Heart right ventricle (tissue), 16 donors: ENCODE measurements around the gene MYZAP. TPM values are rescaled to one million over a fixed set of nuclear protein-coding genes. Genes with fewer than 3 reads are reported as not detected.

ENCODE experiments used
- ATAC-seq, 8 donors: fragments of 200-7000 bp; cut with Tn5 transposase; one replicate each; pipeline ENCODE4 v1.9.1; 2020; ENCODE audit warnings: mild to moderate bottlenecking in 8 of 8, moderate library complexity in 8 of 8, moderate number of reproducible peaks in 1 of 8
- DNase-seq, 2 donors: peaks; one replicate each; pipeline ENCODE4 v3.0.0-alpha.2; 2020
- H3K27ac ChIP-seq, 10 donors: fragments of 200-600 bp; sonication (generic) in 2 of 10; one replicate each; pipeline versions ENCODE4 v1.5.0 to v1.8.0; 2020 to 2022; ENCODE audit warnings: mild to moderate bottlenecking in 3 of 10
- H3K27me3 ChIP-seq, 7 donors: fragments of 200-600 bp; one replicate each; pipeline ENCODE4 v1.8.0; 2021 to 2022; ENCODE audit warnings: mild to moderate bottlenecking in 2 of 7
- H3K36me3 ChIP-seq, 9 donors: fragments of 200-600 bp; sonication (generic) in 1 of 9; one replicate each; pipeline versions ENCODE4 v1.5.0 to v1.8.0; 2020 to 2022; ENCODE audit warnings: mild to moderate bottlenecking in 2 of 9
- H3K4me1 ChIP-seq, 9 donors: fragments of 200-600 bp; sonication (generic) in 1 of 9; one replicate each; pipeline versions ENCODE4 v1.5.0 to v1.8.0; 2020 to 2022; ENCODE audit warnings: mild to moderate bottlenecking in 4 of 9
- H3K4me3 ChIP-seq, 10 donors: fragments of 200-600 bp; sonication (generic) in 2 of 10; one replicate each; pipeline versions ENCODE4 v1.5.0 to v1.8.0; 2020 to 2022; ENCODE audit warnings: mild to moderate bottlenecking in 7 of 10, moderate library complexity in 2 of 10
- H3K9me3 ChIP-seq, 11 donors: fragments of 200-600 bp in 10 of 11; sonication (generic) in 2 of 11; one replicate each; pipeline versions ENCODE4 v1.5.0 to v1.8.0; 2013 to 2022; ENCODE audit warnings: mild to moderate bottlenecking in 2 of 11, control low read depth in 1 of 11, moderate library complexity in 1 of 11
- WGBS, 2 donors: extraction: QIAGEN DNeasy Blood & Tissue Kit; methylation state at CpG; one replicate each; pipeline ENCODE4 v1.1.7; 2013; ENCODE audit warnings: inconsistent platforms in 1 of 2; 5-methylcytosine and 5-hydroxymethylcytosine counted together
- intact Hi-C, 10 donors: fragments of 100-400 bp; cut with DNase I; formaldehyde crosslinking; loops; one replicate each; pipeline versions ENCODE4 v1.11.1 to v1.14.2; 2022
- polyA plus RNA-seq, 2 donors: library from polyadenylated mRNA; stranded (reverse); fragments of 200-250 nt; gene quantifications; one replicate each; pipeline ENCODE4 v1.2.3, GENCODE V29; 2013
- total RNA-seq, 10 donors: library from RNA; stranded (reverse); fragmentation: NEBNext Ultra II Directional in 3 of 10; extraction: Animal tissue kit (Norgen Biotek cat#: 25700) in 3 of 10; gene quantifications; one replicate each; pipeline versions ENCODE4 v1.2.1 to v1.2.4, GENCODE V29; 2021 to 2023
- TF ChIP-seq, protein P1 (sequence below), 9 donors: fragments of 200-600 bp; sonication (generic) in 2 of 9; IDR thresholded peaks; one replicate each; pipeline versions ENCODE4 v1.5.0 to v1.8.0; 2021 to 2022; ENCODE audit warnings: antibody characterized with exemption in 9 of 9, mild to moderate bottlenecking in 5 of 9, moderate library complexity in 1 of 9
- donor health status: Arrhythmogenic right ventricular cardiomyopathy.
- donor health status: ischemic (EF 13 %, LVEDD 7.1; RV severe dilation, severe dysfunction).
- donor health status: healthy with polysubstance abuse.
- donor health status: DM: no; HTN: yes; CAD: no.
- donor health status: DM: no; HTN: no; CAD: no.
- donor health status: ischemic (EF 25% LVEDD 6.9; RV normal size, moderate dysfunction).
- donor health status: ischemic (EF 25% LVEDD 5.7; RV mildly dilated, moderate dysfunction).
- donor health status: healthy.
- donor health status: DM: yes; HTN: yes; CAD: no.
- donor health status: Ischemic cardiomyopathy.
- donor health status: ischemic (EF 35%, LVEDD 5.7; RV mildly dilated, moderate dysfunction).
- donor health status: nonischemic (EF 11% LVEDD 7.7; RV severe dilation, severe dysfunction).
- donor health status: DM: yes; HTN: yes; CAD: no.
- donor health status: PGD.
- donor health status: ischemic (EF 29% LVEDD 5.4; RV normal size, mild dysfunction).
- donor health status: nonischemic (EF 23%, LVEDD 6.1; RV moderate dilation, normal function).

MYZAP gene
- total and polyA plus RNA-seq, 12 donors = 197 to 1,280 (median 880) TPM

DNA sequence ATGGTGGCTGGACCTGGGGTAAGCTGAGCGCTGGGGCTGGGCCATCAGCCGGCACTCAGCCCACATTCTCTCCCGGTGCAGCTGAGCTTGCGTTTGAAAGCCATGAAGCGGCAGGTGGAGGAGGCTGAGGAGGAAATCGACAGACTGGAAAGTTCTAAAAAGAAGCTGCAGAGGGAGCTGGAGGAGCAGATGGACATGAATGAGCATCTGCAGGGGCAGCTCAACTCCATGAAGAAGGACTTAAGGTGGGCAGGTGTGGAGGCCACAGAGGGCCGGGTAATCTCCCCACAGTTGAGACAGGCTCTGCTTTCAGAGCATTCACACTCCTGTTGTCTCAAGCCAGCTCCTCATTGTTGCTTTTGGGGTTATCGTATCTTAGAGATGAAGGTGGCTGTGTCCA lies 45.7 kb upstream of the MYZAP start:
- WGBS, 2 donors = 87 to 88% methylated on average over 8 of the region's 8 CpGs
- TF ChIP-seq, protein P1, sequence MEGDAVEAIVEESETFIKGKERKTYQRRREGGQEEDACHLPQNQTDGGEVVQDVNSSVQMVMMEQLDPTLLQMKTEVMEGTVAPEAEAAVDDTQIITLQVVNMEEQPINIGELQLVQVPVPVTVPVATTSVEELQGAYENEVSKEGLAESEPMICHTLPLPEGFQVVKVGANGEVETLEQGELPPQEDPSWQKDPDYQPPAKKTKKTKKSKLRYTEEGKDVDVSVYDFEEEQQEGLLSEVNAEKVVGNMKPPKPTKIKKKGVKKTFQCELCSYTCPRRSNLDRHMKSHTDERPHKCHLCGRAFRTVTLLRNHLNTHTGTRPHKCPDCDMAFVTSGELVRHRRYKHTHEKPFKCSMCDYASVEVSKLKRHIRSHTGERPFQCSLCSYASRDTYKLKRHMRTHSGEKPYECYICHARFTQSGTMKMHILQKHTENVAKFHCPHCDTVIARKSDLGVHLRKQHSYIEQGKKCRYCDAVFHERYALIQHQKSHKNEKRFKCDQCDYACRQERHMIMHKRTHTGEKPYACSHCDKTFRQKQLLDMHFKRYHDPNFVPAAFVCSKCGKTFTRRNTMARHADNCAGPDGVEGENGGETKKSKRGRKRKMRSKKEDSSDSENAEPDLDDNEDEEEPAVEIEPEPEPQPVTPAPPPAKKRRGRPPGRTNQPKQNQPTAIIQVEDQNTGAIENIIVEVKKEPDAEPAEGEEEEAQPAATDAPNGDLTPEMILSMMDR (IDR thresholded peaks at IDR 0.05) = no peak
- ATAC-seq (no peak), DNase-seq (no peak)
- Histone ChIP-seq H3K27ac (no peak overlapping the region), H3K4me3 (no peak overlapping the region), H3K36me3 (peaks cover 0 to 41% (median 0%) of the 10 kb centered on the region in 9 donors), H3K9me3 (no peaks in the 10 kb centered on the region), H3K27me3 (no peaks in the 10 kb centered on the region), H3K4me1 (peaks cover 4 to 32% (median 19%) of the 10 kb centered on the region in 9 donors)
- intact Hi-C loops = no loop called here

- peak in 2 of 8 donors; percentile 10 to 17 for ATAC-seq
- Histone ChIP-seq H3K4me1 (peaks cover 14 to 39% (median 30%) of the 10 kb centered on the region in 9 donors), H3K36me3 (peaks cover 0 to 41% (median 0%) of the 10 kb centered on the region in 9 donors), H3K27ac (no peak overlapping the region), H3K9me3 (no peaks in the 10 kb centered on the region), H3K4me3 (no peak overlapping the region), H3K27me3 (no peaks in the 10 kb centered on the region)
- DNase-seq = no peak
- intact Hi-C loops = no loop called here
- WGBS, 2 donors = 57 to 67% methylated on average over 11 of the region's 11 CpGs
- TF ChIP-seq, protein P1 (IDR thresholded peaks at IDR 0.05) = no peak
Measured at GRCh38 chr15:57547243-57547755, 44.4 kb upstream of the MYZAP start.

DNA sequence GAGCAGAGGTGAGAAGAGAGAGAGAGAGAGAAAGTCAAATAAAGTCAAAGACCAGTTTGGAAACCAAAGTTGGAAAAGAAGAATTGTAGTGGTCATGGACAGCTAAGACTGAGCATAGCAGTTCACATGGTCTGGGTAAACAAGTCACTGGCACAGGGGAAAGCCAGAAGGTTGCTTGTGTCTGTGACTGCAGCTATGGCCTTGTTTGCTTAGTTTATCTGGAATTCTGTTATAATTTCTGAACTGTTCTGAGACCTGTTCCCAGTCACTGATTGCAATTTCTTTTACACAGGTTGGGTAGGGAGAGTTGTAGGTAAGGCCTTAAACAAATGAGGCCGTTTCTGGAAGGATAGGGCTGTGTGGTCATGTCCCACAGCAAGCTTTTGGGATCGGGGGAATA lies 43.4 kb upstream of the MYZAP start:
- intact Hi-C loops = no loop called here
- ATAC-seq = no peak
- TF ChIP-seq, protein P1 (IDR thresholded peaks at IDR 0.05) = no peak
- WGBS, 2 donors = 85 to 89% methylated on average over 2 of the region's 2 CpGs
- Histone ChIP-seq H3K27me3 (no peaks in the 10 kb centered on the region), H3K9me3 (no peaks in the 10 kb centered on the region), H3K4me3 (no peak overlapping the region), H3K27ac (peak overlapping the region in 3 of 10 donors; percentile 84 to 95 (median 85)), H3K4me1 (peaks cover 18 to 49% (median 41%) of the 10 kb centered on the region in 9 donors), H3K36me3 (peaks cover 0 to 41% (median 0%) of the 10 kb centered on the region in 9 donors)
- DNase-seq = no peak

DNA sequence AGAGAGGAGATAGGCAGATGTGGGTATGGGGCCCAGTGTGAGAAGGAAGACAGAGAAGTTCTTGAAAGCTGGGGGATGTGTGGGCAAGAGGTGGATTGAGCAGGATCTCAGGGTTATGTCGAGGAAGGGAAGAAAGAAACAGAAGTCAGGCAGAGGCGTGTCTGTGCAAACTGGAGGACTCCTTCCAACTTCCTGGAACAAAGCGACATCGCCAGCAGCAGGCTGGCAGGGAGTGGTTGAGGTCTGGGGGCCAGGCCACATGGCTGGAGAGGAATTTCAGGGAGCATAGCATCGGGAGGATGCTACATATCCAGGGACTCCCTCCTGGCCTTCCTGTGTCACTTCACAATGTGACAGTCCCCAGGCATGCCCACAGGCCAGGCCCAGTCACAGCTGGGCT lies 42.9 kb upstream of the MYZAP start:
- TF ChIP-seq, protein P1 (IDR thresholded peaks at IDR 0.05) = no peak
- intact Hi-C loops = no loop called here
- peak overlapping the region in 9 of 10 donors; percentile 76 to 95 (median 88) for H3K27ac ChIP-seq
- H3K36me3 ChIP-seq = peaks cover 0 to 37% (median 0%) of the 10 kb centered on the region in 9 donors
- H3K4me3 ChIP-seq = no peak overlapping the region
- no peaks in the 10 kb centered on the region for H3K27me3 ChIP-seq
- 70 to 74% methylated on average over 5 of the region's 5 CpGs for WGBS, 2 donors
- no peaks in the 10 kb centered on the region for H3K9me3 ChIP-seq
- ATAC-seq (no peak), DNase-seq (no peak)
- H3K4me1 ChIP-seq = peaks cover 18 to 53% (median 46%) of the 10 kb centered on the region in 9 donors
